Parathyroid adenoma (tissue), 2 donors: ENCODE data around the gene PIK3CB.

Source experiments
- H2AFZ ChIP-seq: fragments of 300-600 bp; sonication (generic); one replicate; pipeline ENCODE4 v1.7.0; 2017; ENCODE audit warnings: antibody characterized with exemption, mild to moderate bottlenecking
- H3K27ac ChIP-seq: fragments of 300-600 bp; sonication (generic); one replicate; pipeline ENCODE4 v1.7.0; 2017
- H3K27me3 ChIP-seq: fragments of 300-600 bp; sonication (generic); one replicate; pipeline ENCODE4 v1.7.0; 2017; ENCODE audit warnings: low read length; ENCODE audit not compliant: control insufficient read depth, insufficient read depth
- H3K36me3 ChIP-seq: fragments of 300-600 bp; sonication (generic); one replicate; pipeline ENCODE4 v1.7.0; 2017; ENCODE audit warnings: low read length; ENCODE audit not compliant: control insufficient read depth, insufficient read depth
- H3K4me1 ChIP-seq: fragments of 300-600 bp; sonication (generic); one replicate; pipeline ENCODE4 v1.7.0; 2017; ENCODE audit warnings: control low read depth
- H3K4me2 ChIP-seq: fragments of 300-600 bp; sonication (generic); one replicate; pipeline ENCODE4 v1.7.0; 2017; ENCODE audit warnings: low read length
- H3K4me3 ChIP-seq: fragments of 300-600 bp; sonication (generic); one replicate; pipeline ENCODE4 v1.7.0; 2017; ENCODE audit warnings: low read depth, low read length
- H3K79me2 ChIP-seq: fragments of 300-600 bp; sonication (generic); one replicate; pipeline ENCODE4 v1.7.0; 2017; ENCODE audit warnings: control low read depth
- H3K9ac ChIP-seq: fragments of 300-600 bp; sonication (generic); one replicate; pipeline ENCODE4 v1.7.0; 2017; ENCODE audit warnings: mild to moderate bottlenecking
- H3K9me3 ChIP-seq: fragments of 300-600 bp; sonication (generic); one replicate; pipeline ENCODE4 v1.7.0; 2017; ENCODE audit warnings: low read length; ENCODE audit not compliant: control insufficient read depth
- CTCF ChIP-seq: fragments of 300-600 bp; sonication (generic); IDR thresholded peaks from one replicate; pipeline ENCODE4 v1.7.0; 2017; ENCODE audit warnings: antibody characterized with exemption, mild to moderate bottlenecking
- donor health status: primary hyperparathyroidism.

The PIK3CB gene

GRCh38 chr3:138867996-138868395 is 33.3 kb upstream of the PIK3CB start:
- no peak for TF ChIP-seq CTCF
- Histone ChIP-seq H3K9ac (no peak overlapping the region), H3K27me3 (no peaks in the 10 kb centered on the region), H2AFZ (peak overlapping the region; percentile 25), H3K4me2 (no peak overlapping the region), H3K36me3 (no peaks in the 10 kb centered on the region), H3K27ac (no peak overlapping the region), H3K4me1 (no peaks in the 10 kb centered on the region), H3K79me2 (no peaks in the 10 kb centered on the region), H3K4me3 (no peak overlapping the region), H3K9me3 (no peaks in the 10 kb centered on the region)

- Histone ChIP-seq H3K4me3 (no peak overlapping the region), H3K9me3 (no peaks in the 10 kb centered on the region), H3K36me3 (no peaks in the 10 kb centered on the region), H2AFZ (peak overlapping the region; percentile 73), H3K27me3 (no peaks in the 10 kb centered on the region), H3K79me2 (no peaks in the 10 kb centered on the region), H3K27ac (no peak overlapping the region), H3K9ac (no peak overlapping the region), H3K4me2 (no peak overlapping the region), H3K4me1 (no peaks in the 10 kb centered on the region)
- no peak for TF ChIP-seq CTCF
Measured at GRCh38 chr3:138863776-138864113, 29.0 kb upstream of the PIK3CB start.

- Histone ChIP-seq H3K79me2 (no peaks in the 10 kb centered on the region), H3K27me3 (no peaks in the 10 kb centered on the region), H3K9ac (no peak overlapping the region), H2AFZ (peak overlapping the region; percentile 73), H3K4me2 (no peak overlapping the region), H3K4me3 (no peak overlapping the region), H3K27ac (no peak overlapping the region), H3K36me3 (no peaks in the 10 kb centered on the region), H3K4me1 (no peaks in the 10 kb centered on the region), H3K9me3 (no peaks in the 10 kb centered on the region)
- no peak for TF ChIP-seq CTCF
Measured at GRCh38 chr3:138862924-138863775, 28.4 kb upstream of the PIK3CB start.

- Histone ChIP-seq H3K9ac (no peak overlapping the region), H3K27me3 (no peaks in the 10 kb centered on the region), H2AFZ (no peak overlapping the region), H3K36me3 (no peaks in the 10 kb centered on the region), H3K4me3 (no peak overlapping the region), H3K4me1 (no peaks in the 10 kb centered on the region), H3K9me3 (no peaks in the 10 kb centered on the region), H3K79me2 (no peaks in the 10 kb centered on the region), H3K4me2 (no peak overlapping the region), H3K27ac (no peak overlapping the region)
- no peak for TF ChIP-seq CTCF
Measured at GRCh38 chr3:138862531-138862923, 27.8 kb upstream of the PIK3CB start.

GRCh38 chr3:138861798-138862197 is 27.1 kb upstream of the PIK3CB start:
- Histone ChIP-seq H3K27me3 (no peaks in the 10 kb centered on the region), H3K4me1 (no peaks in the 10 kb centered on the region), H3K4me3 (no peak overlapping the region), H2AFZ (no peak overlapping the region), H3K9me3 (no peaks in the 10 kb centered on the region), H3K27ac (no peak overlapping the region), H3K36me3 (no peaks in the 10 kb centered on the region), H3K79me2 (no peaks in the 10 kb centered on the region), H3K9ac (no peak overlapping the region), H3K4me2 (no peak overlapping the region)
- no peak for TF ChIP-seq CTCF
